ENCODE measurements around the gene SST. TPM values are rescaled to one million over a fixed set of nuclear protein-coding genes. Genes with fewer than 3 reads are reported as not detected.

The SST gene
- total and polyA plus RNA-seq, 2 of the 4 experiments (the other 2 are of a cell fraction) = not detected

- Histone ChIP-seq H3K9me1 (ENCODE audit: insufficient read depth, low read length) (no peaks in the 10 kb centered on the region), H4K91ac (ENCODE audit: insufficient read depth, low read depth, low read length) (no peak within 1 kb of the TSS), H4K8ac (ENCODE audit: low read depth in 2 of 2, low read length in 2 of 2) (no peak within 1 kb of the TSS), H3K27me3 (ENCODE audit: control insufficient read depth, insufficient read depth, low read length) (peaks cover 24% of the 10 kb centered on the region), H3K18ac (ENCODE audit: low read depth, low read length) (no peak within 1 kb of the TSS), H3K4ac (ENCODE audit: low read depth, low read length) (no peak within 1 kb of the TSS), H3K4me3 (ENCODE audit: insufficient read depth, low read depth, low read length) (no peak within 1 kb of the TSS), H2BK5ac (ENCODE audit: low read depth, low read length, poor library complexity, severe bottlenecking) (no peak within 1 kb of the TSS), H3K27ac (ENCODE audit: insufficient read depth, low read length) (no peak within 1 kb of the TSS), H2BK15ac (ENCODE audit: low read depth, low read length) (no peak within 1 kb of the TSS), H2AK5ac (ENCODE audit: low read depth, low read length) (no peak within 1 kb of the TSS), H3K4me2 (ENCODE audit: low read depth, low read length) (no peak within 1 kb of the TSS), H2BK120ac (ENCODE audit: low read depth, low read length) (no peak within 1 kb of the TSS), H3K4me1 (ENCODE audit: control insufficient read depth, insufficient read depth, low read length) (peaks cover 3% of the 10 kb centered on the region; the same call in 1 of the 2 replicates), H3K23ac (ENCODE audit: low read depth, low read length) (no peak within 1 kb of the TSS), H2AK9ac (replicated peaks; ENCODE audit: low read depth, low read length, poor library complexity) (no peak within 1 kb of the TSS), H3K79me1 (ENCODE audit: low read depth in 1 of 2, low read length in 2 of 2) (no peaks in the 10 kb centered on the region), H3K14ac (replicated peaks; ENCODE audit: low read depth, low read length) (no peak within 1 kb of the TSS), H3K56ac (ENCODE audit: extremely low read depth, insufficient read depth, low read length) (no peak within 1 kb of the TSS), H3K36me3 (ENCODE audit: control insufficient read depth, insufficient read depth, low read length) (no peaks in the 10 kb centered on the region), H3K9me3 (ENCODE audit: control insufficient read depth, insufficient read depth, low read length) (no peaks in the 10 kb centered on the region), H4K5ac (ENCODE audit: low read depth, low read length) (no peak within 1 kb of the TSS), H2BK20ac (ENCODE audit: low read depth, low read length) (no peak within 1 kb of the TSS), H2AFZ (replicated peaks; ENCODE audit: low read length, poor library complexity) (no peak within 1 kb of the TSS), H4K20me1 (ENCODE audit: insufficient read depth, low read length) (no peaks in the 10 kb centered on the region), H3K9ac (ENCODE audit: low read depth, low read length) (no peak within 1 kb of the TSS)
- in situ Hi-C loops (cut with MboI; ENCODE audit: low sequenced_read_pairs) = loop anchor here (25.0 kb wide), 1 partner anchor 1535 kb away; no protein-coding TSS in a partner anchor
- WGBS, 2 experiments (ENCODE audit: extremely low coverage in 2 of 2, insufficient read length in 1 of 2) = no CpG with 5 or more reads among the region's 4 CpGs
- DNase-seq (no peak), ATAC-seq (ENCODE audit: low read depth) (peak; percentile 59)
- TF ChIP-seq ELK1 (IDR thresholded peaks at IDR 0.05; ENCODE audit: borderline replicate concordance, low read depth, low read length) = no peak
- no peak for TF ChIP-seq RCOR1 (IDR thresholded peaks at IDR 0.05; ENCODE audit: insufficient replicate concordance, low read length)
- TF ChIP-seq CHD1 (IDR thresholded peaks at IDR 0.05; ENCODE audit: low read depth, low read length) = no peak
- TF ChIP-seq RAD21 (IDR thresholded peaks at IDR 0.05; ENCODE audit: low read length) = no peak
- no peak for TF ChIP-seq MAZ (IDR thresholded peaks at IDR 0.05; ENCODE audit: borderline replicate concordance, low read depth, low read length)
- TF ChIP-seq USF2 (IDR thresholded peaks at IDR 0.05; ENCODE audit: low read depth, low read length) = no peak
- TF ChIP-seq BHLHE40 (IDR thresholded peaks at IDR 0.05; ENCODE audit: low read depth, low read length) = no peak
- TF ChIP-seq CTCF (conservative IDR thresholded peaks at IDR 0.05; ENCODE audit: low read depth, low read length) = no peak
- no peak for TF ChIP-seq SMC3 (IDR thresholded peaks at IDR 0.05; ENCODE audit: low read depth, low read length)
- ChIA-PET POLR2A (ENCODE audit: unreplicated experiment) (interaction anchor here (0.5 kb wide), 1 partner anchor 492 kb away, joined by 5 read pairs; no protein-coding TSS in a partner anchor), CTCF (interaction anchor here (1.0 to 2.1 kb wide), 3 partner anchors 11 to 383 kb away, joined by 3 to 6 read pairs (median 3); no protein-coding TSS in a partner anchor)
- intact Hi-C loops (cut with micrococcal nuclease) = loop anchor here (10.0 kb wide), 1 partner anchor 858 kb away; the partner anchor contains the start of gene ADIPOQ
- dilution Hi-C loops (cut with HindIII; ENCODE audit: low sequenced_read_pairs, unreplicated experiment) = no loop called here
- no TSS peak for BruUV-seq (replicated peaks)
Measured at GRCh38 chr3:187702507-187703033, 32.4 kb upstream of the SST start, which contains the start of gene RTP2. Gene RTP2, minus strand, starts transcription at chr3:187702557. Its CDS starts 429 bp downstream, at chr3:187702128.

Measured in IMR-90 (cell line).